Measurements from ENCODE around the gene ATP6V1F. TPM values are rescaled to one million over a fixed set of nuclear protein-coding genes. Genes with fewer than 3 reads are reported as not detected.
A peak's percentile ranks its signal among the peaks of the same experiment; 100 is the strongest.

The ATP6V1F gene
- total RNA-seq, 2 experiments from 2014 or later: 109 to 159 TPM

DNA sequence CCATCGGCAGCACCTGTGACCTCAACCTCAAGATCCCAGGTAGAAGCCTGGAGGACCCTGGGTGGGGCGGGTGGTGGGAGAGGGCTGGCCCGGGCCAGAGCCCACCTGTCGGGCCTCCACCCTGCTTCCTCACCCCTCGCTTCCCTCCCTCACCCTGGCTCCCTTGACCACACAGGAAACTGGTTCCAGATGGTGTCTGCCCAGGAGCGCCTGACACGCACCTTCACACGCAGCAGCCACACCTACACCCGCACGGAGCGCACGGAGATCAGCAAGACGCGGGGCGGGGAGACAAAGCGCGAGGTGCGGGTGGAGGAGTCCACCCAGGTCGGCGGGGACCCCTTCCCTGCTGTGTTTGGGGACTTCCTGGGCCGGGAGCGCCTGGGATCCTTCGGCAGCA is 8.9 kb upstream of the ATP6V1F start:
- DNase-seq (no peak), ATAC-seq (no peak)
- ChIA-PET CTCF (no interaction called here), POLR2A (no interaction called here)
- no peak overlapping the region for H3K27ac Mint-ChIP-seq
- no peaks in the 10 kb centered on the region for H3K27me3 Mint-ChIP-seq
- no peaks in the 10 kb centered on the region for H3K9me3 Mint-ChIP-seq (ENCODE audit: low read depth)
- no peaks in the 10 kb centered on the region for H3K4me1 Mint-ChIP-seq
- no peak overlapping the region for H3K4me3 Mint-ChIP-seq
- intact Hi-C loops (cut with DNase I, micrococcal nuclease): no loop called here
- H3K36me3 Mint-ChIP-seq (ENCODE audit: low read depth): no peaks in the 10 kb centered on the region

DNA sequence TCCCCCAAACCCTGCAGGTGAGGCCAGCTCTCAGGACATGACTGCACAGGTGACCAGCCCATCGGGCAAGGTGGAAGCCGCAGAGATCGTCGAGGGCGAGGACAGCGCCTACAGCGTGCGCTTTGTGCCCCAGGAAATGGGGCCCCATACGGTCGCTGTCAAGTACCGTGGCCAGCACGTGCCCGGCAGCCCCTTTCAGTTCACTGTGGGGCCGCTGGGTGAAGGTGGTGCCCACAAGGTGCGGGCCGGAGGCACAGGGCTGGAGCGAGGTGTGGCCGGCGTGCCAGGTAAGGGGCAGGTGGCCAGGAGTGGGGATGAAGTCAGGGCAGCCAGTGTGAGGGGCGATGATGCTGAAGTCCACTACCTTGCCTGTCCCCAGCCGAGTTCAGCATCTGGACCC is 8.3 kb upstream of the ATP6V1F start:
- ChIA-PET CTCF (no interaction called here), POLR2A (no interaction called here)
- no peak overlapping the region for H3K27ac Mint-ChIP-seq
- intact Hi-C loops (cut with DNase I, micrococcal nuclease): no loop called here
- H3K27me3 Mint-ChIP-seq: no peaks in the 10 kb centered on the region
- no peaks in the 10 kb centered on the region for H3K4me1 Mint-ChIP-seq
- H3K4me3 Mint-ChIP-seq: no peak overlapping the region
- H3K36me3 Mint-ChIP-seq (ENCODE audit: low read depth): no peaks in the 10 kb centered on the region
- no peaks in the 10 kb centered on the region for H3K9me3 Mint-ChIP-seq (ENCODE audit: low read depth)
- DNase-seq (no peak), ATAC-seq (no peak)

DNA sequence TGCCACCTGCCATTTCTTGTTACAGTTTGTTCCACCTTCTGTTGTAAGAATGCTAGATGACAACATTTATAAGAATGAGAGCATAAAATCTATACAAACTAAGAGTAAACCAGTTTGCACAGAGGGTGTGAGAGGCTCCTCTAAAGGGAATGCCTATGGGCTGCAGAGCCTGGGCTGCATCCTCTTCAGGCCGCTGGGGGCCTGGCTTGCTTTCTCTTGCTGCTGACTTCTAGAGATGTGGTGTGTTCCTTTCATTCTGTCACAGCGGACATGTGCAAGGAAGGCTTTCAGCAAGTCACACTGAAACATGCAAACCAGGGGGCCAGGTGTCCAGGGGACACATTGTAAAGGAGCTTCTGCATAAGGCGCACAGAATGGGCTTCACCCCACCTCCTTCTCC is 7.1 kb upstream of the ATP6V1F start:
- Mint-ChIP-seq H3K27ac (no peak overlapping the region), H3K9me3 (ENCODE audit: low read depth) (no peaks in the 10 kb centered on the region), H3K27me3 (no peaks in the 10 kb centered on the region), H3K4me3 (no peak overlapping the region), H3K4me1 (no peaks in the 10 kb centered on the region), H3K36me3 (ENCODE audit: low read depth) (no peaks in the 10 kb centered on the region)
- ATAC-seq (no peak), DNase-seq (no peak)
- POLR2A ChIA-PET: no interaction called here
- intact Hi-C loops (cut with DNase I, micrococcal nuclease): no loop called here
- CTCF ChIA-PET: no interaction called here

DNA sequence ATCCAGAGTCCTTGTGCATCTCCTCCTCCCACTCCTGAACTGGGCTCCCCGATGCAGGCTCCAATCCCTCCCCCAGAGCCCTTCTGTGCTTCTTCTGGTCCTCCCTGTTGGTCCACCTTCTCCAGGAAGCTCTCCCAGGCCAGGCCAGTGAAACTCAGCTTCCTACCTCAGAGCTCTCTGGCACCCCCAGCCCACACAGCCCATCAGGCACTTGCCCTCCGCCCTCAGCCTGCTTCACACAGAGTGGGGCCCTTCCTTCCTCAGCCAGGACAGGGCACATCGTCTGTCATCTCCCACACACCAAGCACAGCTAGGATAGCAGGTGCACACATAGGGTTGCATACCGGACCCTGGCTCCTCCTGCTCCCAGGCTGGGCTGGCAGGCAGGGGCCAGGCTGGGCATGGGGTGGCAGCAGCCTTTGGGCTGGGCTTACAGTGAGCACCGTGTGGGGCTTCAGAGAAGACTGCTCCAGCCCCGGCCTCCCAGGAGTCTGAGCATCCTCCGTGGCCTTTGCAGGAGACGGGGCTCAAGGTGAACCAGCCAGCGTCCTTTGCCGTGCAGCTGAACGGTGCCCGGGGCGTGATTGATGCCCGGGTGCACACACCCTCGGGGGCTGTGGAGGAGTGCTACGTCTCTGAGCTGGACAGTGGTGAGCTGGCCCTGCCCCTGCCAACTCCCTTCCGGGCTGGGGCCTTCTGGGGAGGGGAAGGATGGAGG is 6.5 kb upstream of the ATP6V1F start:
- no peaks in the 10 kb centered on the region for H3K36me3 Mint-ChIP-seq (ENCODE audit: low read depth)
- no peak overlapping the region for H3K27ac Mint-ChIP-seq
- H3K9me3 Mint-ChIP-seq (ENCODE audit: low read depth): no peaks in the 10 kb centered on the region
- no peak for DNase-seq
- POLR2A ChIA-PET: no interaction called here
- no peak overlapping the region for H3K4me3 Mint-ChIP-seq
- ATAC-seq: no peak
- CTCF ChIA-PET: interaction anchor here (0.6 kb wide), 1 partner anchor 493 kb away, joined by 4 read pairs; no protein-coding TSS in a partner anchor
- H3K27me3 Mint-ChIP-seq: no peaks in the 10 kb centered on the region
- intact Hi-C loops (cut with DNase I, micrococcal nuclease): no loop called here
- H3K4me1 Mint-ChIP-seq: no peaks in the 10 kb centered on the region

DNA sequence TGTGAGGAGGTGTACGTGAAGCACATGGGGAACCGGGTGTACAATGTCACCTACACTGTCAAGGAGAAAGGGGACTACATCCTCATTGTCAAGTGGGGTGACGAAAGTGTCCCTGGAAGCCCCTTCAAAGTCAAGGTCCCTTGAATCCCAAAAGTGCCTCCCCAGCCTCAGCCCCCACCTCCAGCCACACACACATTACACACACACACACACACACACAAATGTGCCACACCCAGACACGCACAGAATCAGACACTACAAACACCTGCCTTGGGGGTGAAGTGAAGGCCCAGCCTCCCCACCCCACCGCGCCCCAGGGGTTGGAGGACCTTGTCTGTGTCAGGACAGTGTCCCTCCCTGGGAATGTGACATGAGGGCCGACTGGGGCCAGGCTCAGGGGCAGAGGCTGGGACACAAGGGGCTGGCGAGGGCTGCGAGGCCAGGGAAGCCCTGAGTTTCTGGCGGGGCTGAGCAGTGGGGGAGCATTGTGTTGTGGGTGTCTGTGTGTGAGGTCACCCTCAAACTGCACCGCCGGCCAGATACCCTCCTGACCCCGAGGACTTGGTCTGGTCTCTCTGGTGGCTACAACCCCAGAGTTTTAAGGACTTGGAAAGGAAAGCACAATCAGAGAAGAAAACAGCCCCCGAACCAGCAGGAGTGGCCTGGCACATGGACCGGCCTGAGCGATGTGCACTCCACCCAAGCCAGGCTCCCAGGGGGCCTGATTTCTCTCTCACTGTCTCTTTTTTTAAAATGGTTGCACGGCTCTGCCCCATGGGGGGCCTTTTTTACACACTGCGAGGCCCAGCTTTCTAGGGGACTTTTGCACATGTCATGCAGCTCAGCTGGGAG is 4.0 kb upstream of the ATP6V1F start:
- Mint-ChIP-seq H3K4me1 (peaks cover 5% of the 10 kb centered on the region), H3K27me3 (no peaks in the 10 kb centered on the region), H3K9me3 (ENCODE audit: low read depth) (no peaks in the 10 kb centered on the region), H3K36me3 (ENCODE audit: low read depth) (no peaks in the 10 kb centered on the region), H3K4me3 (no peak overlapping the region), H3K27ac (no peak overlapping the region)
- POLR2A ChIA-PET: no interaction called here
- intact Hi-C loops (cut with DNase I, micrococcal nuclease): no loop called here
- CTCF ChIA-PET: no interaction called here
- ATAC-seq: no peak
- DNase-seq: no peak

DNA sequence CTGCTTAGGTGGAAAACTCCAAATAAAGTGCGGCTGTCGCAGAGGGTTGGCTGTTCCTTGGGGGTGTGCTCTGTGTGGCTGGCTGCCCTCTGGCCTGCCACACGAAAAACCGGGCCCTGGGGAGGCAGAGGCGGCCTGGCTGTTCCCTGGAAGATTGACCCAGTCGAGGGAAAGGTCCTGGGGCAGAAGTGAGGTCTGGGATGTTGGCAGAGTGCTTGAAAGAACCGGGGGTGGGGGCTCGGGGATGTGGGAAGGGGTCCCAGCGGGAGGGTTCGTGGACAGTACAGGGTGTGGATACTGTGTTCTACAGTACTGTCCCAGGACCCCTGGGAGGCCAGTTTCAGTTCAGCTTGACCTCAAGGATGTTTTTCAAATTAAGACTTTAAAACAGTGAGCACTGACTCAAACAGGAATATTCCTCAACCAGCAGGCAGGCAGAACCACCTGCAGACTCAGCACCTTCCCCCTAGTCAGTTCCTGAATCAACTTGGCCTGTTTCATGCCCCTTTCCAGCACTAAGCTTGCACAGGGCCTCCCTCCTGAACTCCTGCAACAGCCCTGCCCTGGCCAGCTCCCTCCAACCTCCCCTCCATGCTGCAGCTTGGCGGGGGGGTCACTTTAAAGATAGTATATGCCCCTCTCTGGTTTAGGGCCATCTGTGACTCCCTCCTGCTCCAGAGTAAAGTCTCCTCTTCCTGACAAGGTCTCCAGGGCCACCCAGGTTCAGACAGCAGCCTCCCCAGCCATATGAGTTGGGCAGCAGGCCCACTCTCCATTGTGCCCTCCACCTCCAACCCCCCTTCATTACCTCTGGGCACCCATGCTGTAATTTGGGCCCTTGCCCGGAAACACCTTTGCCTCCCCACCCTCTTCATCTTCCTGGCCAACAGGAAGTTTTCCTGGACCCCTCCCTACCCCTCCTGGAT is 3.2 kb upstream of the ATP6V1F start:
- no peak for ATAC-seq
- Mint-ChIP-seq H3K36me3 (ENCODE audit: low read depth) (no peaks in the 10 kb centered on the region), H3K9me3 (ENCODE audit: low read depth) (no peaks in the 10 kb centered on the region), H3K27me3 (no peaks in the 10 kb centered on the region), H3K27ac (no peak overlapping the region), H3K4me1 (peaks cover 9% of the 10 kb centered on the region), H3K4me3 (no peak overlapping the region)
- POLR2A ChIA-PET: interaction anchor here (0.6 to 1.0 kb wide), 2 partner anchors 15 to 281 kb away, joined by 3 read pairs; no protein-coding TSS in a partner anchor
- DNase-seq: no peak
- CTCF ChIA-PET: interaction anchor here (1.0 to 5.3 kb wide), 4 partner anchors 10 to 41 kb away, joined by 3 to 49 read pairs (median 4); no protein-coding TSS in a partner anchor
- intact Hi-C loops (cut with DNase I, micrococcal nuclease): loop anchor here in 1 of 2 experiments (10.0 kb wide), 2 partner anchors 65 to 325 kb away; partner anchors contain the start of gene CCDC136

DNA sequence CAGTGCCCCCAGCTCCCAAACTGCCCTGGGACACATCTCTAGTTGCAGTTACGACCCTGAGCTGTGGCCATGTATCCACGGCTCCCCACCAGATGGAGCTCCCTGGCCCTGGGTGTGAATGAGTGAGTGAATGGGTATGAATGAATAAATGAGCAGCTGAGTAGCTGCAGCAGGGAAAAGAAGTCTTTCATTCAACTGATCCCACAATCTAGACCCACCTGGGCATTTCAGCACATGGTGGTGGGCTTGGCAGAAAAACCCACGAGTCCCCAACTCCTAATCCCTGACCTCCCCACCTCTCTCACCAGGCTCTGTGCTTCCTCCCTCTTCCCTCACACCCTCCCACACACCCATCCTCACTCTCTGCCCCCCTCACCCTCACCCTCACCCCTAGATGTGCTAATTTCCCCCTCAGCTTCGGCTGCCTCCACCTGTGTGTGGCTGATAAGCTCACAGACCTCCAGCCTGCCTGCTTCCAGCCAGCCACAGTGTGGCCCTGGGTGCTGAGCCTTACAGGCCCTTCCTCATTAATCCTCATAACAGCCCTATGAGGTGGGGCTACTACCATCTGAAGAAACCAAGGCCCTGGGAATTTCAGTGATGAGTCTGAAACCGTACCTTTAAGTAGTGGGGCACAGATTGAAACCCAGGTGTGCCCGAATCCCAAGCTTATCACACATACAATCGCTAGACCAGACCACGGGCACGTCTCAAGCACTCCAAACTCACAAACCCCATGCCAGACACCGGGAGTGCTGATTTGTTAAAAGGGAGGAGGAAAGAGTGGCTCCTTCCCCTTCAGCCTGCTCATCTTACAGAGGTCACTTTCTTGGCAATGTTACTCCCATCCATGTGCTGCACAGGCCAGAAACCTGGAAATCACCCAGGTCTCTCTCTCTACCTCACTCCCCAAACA is 2.2 kb upstream of the ATP6V1F start:
- DNase-seq (peak; percentile 24), ATAC-seq (no peak)
- intact Hi-C loops (cut with DNase I, micrococcal nuclease): loop anchor here in 1 of 2 experiments (10.0 kb wide), 2 partner anchors 66 to 326 kb away; partner anchors contain the start of gene CCDC136
- Mint-ChIP-seq H3K4me1 (peaks cover 13% of the 10 kb centered on the region), H3K27me3 (no peaks in the 10 kb centered on the region), H3K36me3 (ENCODE audit: low read depth) (peaks cover 3% of the 10 kb centered on the region), H3K4me3 (no peak overlapping the region), H3K9me3 (ENCODE audit: low read depth) (no peaks in the 10 kb centered on the region), H3K27ac (peak overlapping the region; percentile 17)
- POLR2A ChIA-PET: interaction anchor here (0.6 to 1.0 kb wide), 2 partner anchors 14 to 280 kb away, joined by 3 read pairs; no protein-coding TSS in a partner anchor
- CTCF ChIA-PET: interaction anchor here (1.0 to 5.3 kb wide), 5 partner anchors 9 to 231 kb away, joined by 3 to 49 read pairs (median 5); no protein-coding TSS in a partner anchor

DNA sequence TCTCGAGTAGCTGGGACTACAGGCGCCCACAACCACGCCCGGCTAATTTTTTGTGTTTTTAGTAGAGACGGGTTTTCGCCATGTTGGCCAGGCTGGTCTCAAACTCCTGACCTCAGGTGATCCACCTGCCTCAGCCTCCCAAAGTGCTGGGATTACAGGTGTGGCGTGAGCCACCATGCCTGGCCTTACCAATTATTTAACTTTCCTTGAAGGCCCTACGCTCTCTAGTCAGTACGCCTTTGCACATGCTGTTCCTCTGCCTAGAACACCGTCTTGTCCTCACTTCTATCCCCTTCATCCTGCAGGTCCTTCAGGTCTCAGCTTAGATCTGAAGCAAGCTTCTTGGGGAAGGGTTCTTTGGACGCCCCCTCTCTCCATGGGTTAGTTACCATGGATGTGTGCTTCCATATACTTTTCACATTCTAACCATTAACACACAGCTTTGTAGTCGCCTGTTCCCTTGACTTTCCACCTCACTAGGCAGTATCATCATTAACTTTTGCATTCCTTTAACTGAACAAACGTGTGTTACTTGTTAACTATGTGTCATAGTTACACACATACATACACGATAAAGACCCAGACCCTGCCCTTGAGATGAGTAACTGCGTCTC is 592 bp upstream of the ATP6V1F start:
- no peaks in the 10 kb centered on the region for H3K9me3 Mint-ChIP-seq (ENCODE audit: low read depth)
- peaks cover 8% of the 10 kb centered on the region for H3K36me3 Mint-ChIP-seq (ENCODE audit: low read depth)
- peak overlapping the region; percentile 76 for H3K27ac Mint-ChIP-seq
- DNase-seq: no peak
- H3K4me1 Mint-ChIP-seq: peaks cover 13% of the 10 kb centered on the region
- no peaks in the 10 kb centered on the region for H3K27me3 Mint-ChIP-seq
- peak overlapping the region; percentile 77 for H3K4me3 Mint-ChIP-seq
- intact Hi-C loops (cut with DNase I, micrococcal nuclease): loop anchor here (1.0 to 10.0 kb wide), 15 partner anchors 21 to 577 kb away; partner anchors contain the start of genes CALU (in 2 of the 2), CCDC136 (in 2 of the 2), HILPDA (in 1 of the 2) and METTL2B (in 1 of the 2)
- ChIA-PET POLR2A (interaction anchor here (0.7 kb wide), 2 partner anchors 29 to 519 kb away, joined by 3 read pairs; no protein-coding TSS in a partner anchor), CTCF (interaction anchor here (0.6 to 5.3 kb wide), 16 partner anchors 13 to 1794 kb away, joined by 3 to 49 read pairs (median 4); no protein-coding TSS in a partner anchor)
- no peak for ATAC-seq

DNA sequence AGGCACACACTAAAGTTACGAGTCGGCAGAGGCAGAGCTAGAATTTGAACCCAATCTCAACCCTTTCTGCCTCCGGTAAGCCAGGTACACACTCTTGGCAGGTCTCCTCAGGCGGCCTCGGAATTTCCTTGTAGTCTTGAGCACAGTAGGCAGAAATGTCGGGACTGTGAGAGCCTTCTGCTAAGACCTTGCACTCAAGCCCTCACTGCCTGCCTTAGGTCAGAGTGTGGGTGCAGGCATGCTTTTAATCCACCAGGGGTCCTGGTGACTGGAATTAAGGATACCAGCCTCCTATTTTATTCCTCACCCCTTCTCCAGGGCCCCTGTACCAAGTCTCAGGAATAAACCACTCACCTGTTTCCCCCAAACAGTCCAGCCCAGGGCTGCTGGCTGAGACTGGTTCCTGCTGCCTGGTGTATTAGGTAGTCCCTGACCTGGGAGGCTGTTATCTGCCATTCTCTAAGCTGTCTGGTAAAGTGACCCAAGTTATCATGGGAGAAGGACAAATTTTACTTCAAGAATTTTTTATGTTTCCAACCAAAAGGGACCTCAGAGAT is 855 bp downstream of the ATP6V1F start:
- ChIA-PET CTCF (interaction anchor here (0.7 to 5.3 kb wide), 14 partner anchors 10 to 387 kb away, joined by 3 to 49 read pairs (median 3); partner anchors contain the start of gene METTL2B), POLR2A (interaction anchor here (0.7 to 0.9 kb wide), 2 partner anchors 20 to 72 kb away, joined by 3 read pairs; partner anchors contain the start of gene CCDC136)
- Mint-ChIP-seq H3K9me3 (ENCODE audit: low read depth) (no peaks in the 10 kb centered on the region), H3K27ac (peak overlapping the region; percentile 90), H3K4me3 (peak overlapping the region; percentile 77), H3K4me1 (peaks cover 13% of the 10 kb centered on the region), H3K27me3 (no peaks in the 10 kb centered on the region), H3K36me3 (ENCODE audit: low read depth) (peaks cover 8% of the 10 kb centered on the region)
- peak; percentile 48 for ATAC-seq
- DNase-seq: peak; percentile 72
- intact Hi-C loops (cut with DNase I, micrococcal nuclease): loop anchor here (1.0 to 10.0 kb wide), 7 partner anchors 20 to 575 kb away; partner anchors contain the start of genes CALU (in 1 of the 2) and CCDC136 (in 1 of the 2)

Data from activated CD4-positive, alpha-beta T cell treated with anti-CD3 and anti-CD28 coated beads for 36 hours (primary cell).